ENCODE data around the gene ZNF786. TPM values are rescaled to one million over a fixed set of nuclear protein-coding genes. Genes with fewer than 3 reads are reported as not detected.

Gene ZNF786
- 10 to 100 TPM in 3 of 4 donors, 1 to 10 TPM in 1; 8.3 to 19.1 (median 16.3) TPM for total RNA-seq

DNA sequence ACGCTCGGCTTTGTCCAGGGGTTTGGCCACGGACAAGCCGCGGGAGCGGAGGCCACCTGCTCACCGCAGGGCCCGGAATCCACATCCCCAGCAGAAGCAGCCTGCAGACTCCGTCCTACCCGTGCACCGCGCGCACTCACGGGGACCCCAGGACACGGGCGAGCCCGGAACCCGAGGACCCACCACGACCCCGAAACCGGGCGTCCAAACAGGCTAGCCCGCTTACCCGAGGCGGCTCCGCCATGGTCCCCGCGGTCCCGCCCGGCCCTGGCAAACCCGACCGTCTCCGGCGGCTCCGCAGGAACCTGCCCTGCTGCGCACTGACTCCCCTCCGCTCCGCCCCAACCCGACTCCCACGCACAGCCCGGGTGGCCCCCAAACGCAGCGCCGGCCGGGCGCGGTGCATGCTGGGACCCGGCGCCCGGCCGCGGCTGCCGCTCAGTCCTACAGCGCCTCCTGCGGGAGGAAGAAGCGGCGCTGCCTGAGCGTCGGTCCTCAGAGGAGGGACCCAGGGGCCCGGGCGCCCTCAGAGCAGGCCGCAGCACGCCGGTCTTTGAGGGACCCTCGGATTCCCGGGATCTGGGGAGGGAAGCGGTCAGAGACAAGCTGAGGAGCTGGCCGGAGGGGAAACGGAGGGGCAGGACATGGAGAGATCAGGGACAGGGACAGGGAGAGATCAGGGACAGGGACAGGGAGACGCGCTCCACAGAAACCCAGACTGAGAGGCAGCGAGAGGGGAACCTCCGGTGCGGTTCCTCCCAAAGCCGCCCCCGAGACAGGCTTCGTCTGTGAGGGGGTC, at the start of gene ZNF786:
Gene ZNF786, minus strand, starts transcription at position 322 of the 799 bp plus-strand sequence. Its CDS starts 78 bp downstream, at position 244.
- WGBS, 2 donors = 0% methylated on average over 23 to 50 of the region's 77 CpGs
- intact Hi-C loops (cut with DNase I; ENCODE audit: low total_unique reads) = loop anchor here (10.0 kb wide), 1 partner anchor 86 kb away; no protein-coding TSS in a partner anchor
- peak; percentile 68 to 96 for DNase-seq (ENCODE audit: low spot score in 2 of 2)
- no peak for TF ChIP-seq POLR2A (IDR thresholded peaks at IDR 0.05)
- TF ChIP-seq, protein P1, sequence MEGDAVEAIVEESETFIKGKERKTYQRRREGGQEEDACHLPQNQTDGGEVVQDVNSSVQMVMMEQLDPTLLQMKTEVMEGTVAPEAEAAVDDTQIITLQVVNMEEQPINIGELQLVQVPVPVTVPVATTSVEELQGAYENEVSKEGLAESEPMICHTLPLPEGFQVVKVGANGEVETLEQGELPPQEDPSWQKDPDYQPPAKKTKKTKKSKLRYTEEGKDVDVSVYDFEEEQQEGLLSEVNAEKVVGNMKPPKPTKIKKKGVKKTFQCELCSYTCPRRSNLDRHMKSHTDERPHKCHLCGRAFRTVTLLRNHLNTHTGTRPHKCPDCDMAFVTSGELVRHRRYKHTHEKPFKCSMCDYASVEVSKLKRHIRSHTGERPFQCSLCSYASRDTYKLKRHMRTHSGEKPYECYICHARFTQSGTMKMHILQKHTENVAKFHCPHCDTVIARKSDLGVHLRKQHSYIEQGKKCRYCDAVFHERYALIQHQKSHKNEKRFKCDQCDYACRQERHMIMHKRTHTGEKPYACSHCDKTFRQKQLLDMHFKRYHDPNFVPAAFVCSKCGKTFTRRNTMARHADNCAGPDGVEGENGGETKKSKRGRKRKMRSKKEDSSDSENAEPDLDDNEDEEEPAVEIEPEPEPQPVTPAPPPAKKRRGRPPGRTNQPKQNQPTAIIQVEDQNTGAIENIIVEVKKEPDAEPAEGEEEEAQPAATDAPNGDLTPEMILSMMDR (IDR thresholded peaks at IDR 0.05) = peak in 1 of 3 donors; percentile 94
- peak within 1 kb of the TSS; percentile 76 for H3K4me3 ChIP-seq (ENCODE audit: low read depth, poor library complexity, severe bottlenecking)

- no peak overlapping the region for H3K4me3 ChIP-seq (ENCODE audit: low read depth, poor library complexity, severe bottlenecking)
- TF ChIP-seq POLR2A (IDR thresholded peaks at IDR 0.05) = no peak
- TF ChIP-seq, protein P1 (IDR thresholded peaks at IDR 0.05) = no peak
- 94 to 95% methylated on average over 9 of the region's 9 CpGs for WGBS, 2 donors
- intact Hi-C loops (cut with DNase I; ENCODE audit: low total_unique reads) = no loop called here
- DNase-seq (ENCODE audit: low spot score in 2 of 2) = no peak
Measured at GRCh38 chr7:149136118-149136517, 45.6 kb upstream of the ZNF786 start.

DNA sequence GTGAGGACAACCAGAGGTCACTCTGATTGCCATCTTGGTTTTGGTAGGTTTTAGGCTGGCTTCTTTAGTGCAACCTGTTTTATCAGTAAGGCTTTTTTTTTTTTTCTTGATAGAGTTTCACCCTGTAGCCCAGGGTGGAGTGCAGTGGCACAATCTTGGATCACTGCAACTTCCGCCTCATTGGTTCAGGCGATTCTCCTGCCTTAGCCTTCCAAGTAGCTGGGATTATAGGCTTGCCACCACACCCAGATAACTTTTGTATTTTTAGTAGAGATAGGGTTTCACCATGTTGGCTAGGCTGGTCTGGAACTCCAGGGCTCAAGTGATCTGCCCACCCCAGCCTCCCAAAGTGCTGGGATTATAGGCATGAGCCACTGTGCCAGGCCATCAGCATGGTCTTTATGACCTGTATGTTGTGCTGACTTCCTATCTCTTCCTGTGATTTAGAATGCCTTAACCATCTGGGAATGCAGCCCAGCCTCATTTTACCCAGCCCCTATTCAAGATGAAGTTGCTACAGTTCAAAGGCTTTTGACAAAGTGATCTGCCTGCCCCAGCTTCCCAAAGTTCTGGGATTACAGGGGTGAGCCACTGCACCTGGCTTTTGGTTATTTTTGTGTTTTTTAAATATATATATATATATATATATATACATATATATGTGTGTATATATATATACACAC, 42.7 kb upstream of the ZNF786 start:
- no peak for DNase-seq (ENCODE audit: low spot score in 2 of 2)
- no peak for TF ChIP-seq POLR2A (IDR thresholded peaks at IDR 0.05)
- TF ChIP-seq, protein P1 (IDR thresholded peaks at IDR 0.05) = no peak
- 65 to 93% methylated on average over 2 of the region's 2 CpGs for WGBS, 2 donors
- H3K4me3 ChIP-seq (ENCODE audit: low read depth, poor library complexity, severe bottlenecking) = no peak overlapping the region
- intact Hi-C loops (cut with DNase I; ENCODE audit: low total_unique reads) = no loop called here

GRCh38 chr7:149130572-149131198, 40.2 kb upstream of the ZNF786 start:
- WGBS, 2 donors = 94 to 99% methylated on average over 5 of the region's 5 CpGs
- intact Hi-C loops (cut with DNase I; ENCODE audit: low total_unique reads) = no loop called here
- H3K4me3 ChIP-seq (ENCODE audit: low read depth, poor library complexity, severe bottlenecking) = no peak overlapping the region
- no peak for DNase-seq (ENCODE audit: low spot score in 2 of 2)
- TF ChIP-seq, protein P1 (IDR thresholded peaks at IDR 0.05) = no peak
- no peak for TF ChIP-seq POLR2A (IDR thresholded peaks at IDR 0.05)

GRCh38 chr7:149126662-149127266, 36.2 kb upstream of the ZNF786 start:
- peak overlapping the region; percentile 94 for H3K4me3 ChIP-seq (ENCODE audit: low read depth, poor library complexity, severe bottlenecking)
- 0 to 1% methylated on average over 37 to 40 of the region's 48 CpGs for WGBS, 2 donors
- intact Hi-C loops (cut with DNase I; ENCODE audit: low total_unique reads) = no loop called here
- DNase-seq (ENCODE audit: low spot score in 2 of 2) = peak; percentile 21 to 90
- TF ChIP-seq, protein P1 (IDR thresholded peaks at IDR 0.05) = no peak
- TF ChIP-seq POLR2A (IDR thresholded peaks at IDR 0.05) = no peak
